Measurements from ENCODE around the gene ZNF75A. TPM values are rescaled to one million over a fixed set of nuclear protein-coding genes. Genes with fewer than 3 reads are reported as not detected.
"Not testable (repeated sequence)": the region's sequence is repeated elsewhere in the genome, so short reads cannot be mapped to it uniquely, and the experiment has no call there.

The ZNF75A gene
- 10 to 100 TPM; 43.0 to 43.8 TPM for total RNA-seq

DNA sequence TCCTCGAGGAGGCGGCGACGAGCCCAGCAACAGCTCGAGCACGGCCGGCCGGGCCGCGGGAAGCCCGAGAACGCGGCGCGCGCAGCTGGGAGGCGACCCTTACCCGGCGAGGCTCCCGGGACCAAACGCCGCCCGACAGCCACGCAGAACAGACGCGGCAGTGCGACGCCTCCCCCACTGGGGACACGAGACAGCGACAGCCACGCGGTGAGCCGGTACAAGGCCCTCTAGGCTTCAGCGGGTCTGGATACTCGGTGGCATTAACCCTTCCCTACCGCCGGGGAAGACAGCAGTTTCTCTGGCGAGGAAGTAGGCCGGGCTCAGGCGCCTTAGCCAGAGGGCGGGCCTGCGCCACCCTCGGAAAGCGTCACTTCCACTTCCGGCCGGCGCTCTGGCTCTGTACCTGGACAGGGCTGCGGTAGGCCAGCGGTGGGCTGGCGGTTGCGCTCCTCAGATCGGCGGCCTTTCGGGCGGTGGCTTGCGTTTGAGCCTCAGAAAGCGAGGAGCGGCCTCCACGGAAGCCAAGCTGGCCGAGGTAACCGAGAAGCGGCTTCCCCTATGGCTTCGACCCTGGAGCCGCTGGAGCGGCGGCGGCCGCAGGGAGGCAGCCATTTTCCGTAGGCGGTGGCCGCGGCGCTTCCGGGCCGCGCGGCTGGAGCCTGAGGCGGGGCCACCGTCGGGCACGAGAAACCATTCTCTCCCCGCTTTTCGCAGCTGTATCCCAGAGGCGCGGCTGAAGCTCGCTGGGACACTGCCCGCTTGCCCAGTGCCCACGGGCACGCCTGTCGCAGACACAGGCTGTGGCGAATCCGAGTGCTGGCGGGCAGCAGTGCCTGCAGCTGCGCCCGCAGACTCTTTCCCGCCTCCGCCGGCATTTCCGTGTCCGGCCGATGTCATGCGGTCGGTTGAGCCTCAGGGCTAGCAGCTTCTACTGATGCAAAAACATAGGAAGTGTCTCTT, at the start of gene ZNF75A, which contains the start of gene TIGD7:
Gene ZNF75A (plus strand): TSS at position 389 of the 960 bp plus-strand sequence. CDS start 2,932 bp downstream, outside the sequence.
Gene TIGD7 (minus strand): TSS at position 322 of the 960 bp plus-strand sequence. CDS start 4,816 bp downstream, outside the sequence.
- peaks cover 9 to 17% of the 10 kb centered on the region in 2 donors for H3K4me1 Mint-ChIP-seq (ENCODE audit: low read depth in 2 of 2)
- peak within 1 kb of the TSS; percentile 77 for H3K4me3 Mint-ChIP-seq
- peak within 1 kb of the TSS; percentile 63 to 76 for H3K27ac Mint-ChIP-seq
- DNase-seq (ENCODE audit: low spot score) (peak; percentile 91), ATAC-seq (peak; percentile 99)
- H3K9me3 Mint-ChIP-seq: peaks cover 14% of the 10 kb centered on the region
- no peaks in the 10 kb centered on the region for H3K27me3 Mint-ChIP-seq
- H3K36me3 Mint-ChIP-seq: peaks cover 42% of the 10 kb centered on the region

DNA sequence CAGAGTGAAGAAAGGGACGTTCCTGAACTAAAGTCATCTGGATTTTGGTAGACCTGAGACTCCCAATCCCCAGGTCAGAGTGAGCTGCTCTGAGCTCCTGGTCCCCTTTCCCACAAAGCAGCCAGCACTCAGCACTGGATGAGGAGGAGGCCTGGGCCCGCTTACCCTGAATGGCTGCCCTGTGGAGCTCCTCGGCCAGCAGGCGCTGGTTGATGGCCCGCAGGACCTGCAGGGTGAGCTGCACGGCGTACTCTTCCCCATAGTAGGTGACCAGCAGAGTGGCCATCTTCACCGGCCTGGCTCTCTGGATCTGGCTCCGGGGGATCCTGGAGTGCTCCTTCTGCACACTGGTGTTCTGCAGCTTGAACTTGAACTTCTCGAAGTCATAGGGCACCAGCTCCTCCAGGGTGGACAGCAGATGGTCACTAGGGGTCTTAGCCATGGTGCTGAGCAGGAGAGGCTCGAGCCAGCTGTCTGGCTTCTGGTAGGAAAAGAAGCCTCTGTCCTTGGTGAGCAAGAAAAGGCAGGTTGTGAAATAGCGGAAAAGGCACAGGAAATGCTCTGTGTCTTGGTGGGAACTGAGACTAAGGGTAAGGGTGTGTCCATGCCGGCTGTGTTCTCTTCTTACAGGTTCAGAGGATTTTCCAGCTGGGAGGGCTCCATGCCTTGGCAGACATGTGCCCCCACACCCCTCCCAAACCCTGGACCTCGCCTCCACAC, 49.0 kb upstream of the ZNF75A start, which contains the start of gene MEFV:
Gene MEFV (minus strand): TSS at position 488 of the 720 bp plus-strand sequence. CDS start 46 bp downstream, at position 442.
- no peaks in the 10 kb centered on the region for H3K9me3 Mint-ChIP-seq
- peaks cover 5 to 6% of the 10 kb centered on the region in 2 donors for H3K4me1 Mint-ChIP-seq (ENCODE audit: low read depth in 2 of 2)
- H3K4me3 Mint-ChIP-seq: no peak within 1 kb of the TSS
- no peak for ATAC-seq
- DNase-seq (ENCODE audit: low spot score): no peak
- no peak within 1 kb of the TSS for H3K27ac Mint-ChIP-seq
- H3K36me3 Mint-ChIP-seq: no peaks in the 10 kb centered on the region
- peaks cover 2 to 8% of the 10 kb centered on the region in 2 donors for H3K27me3 Mint-ChIP-seq

DNA sequence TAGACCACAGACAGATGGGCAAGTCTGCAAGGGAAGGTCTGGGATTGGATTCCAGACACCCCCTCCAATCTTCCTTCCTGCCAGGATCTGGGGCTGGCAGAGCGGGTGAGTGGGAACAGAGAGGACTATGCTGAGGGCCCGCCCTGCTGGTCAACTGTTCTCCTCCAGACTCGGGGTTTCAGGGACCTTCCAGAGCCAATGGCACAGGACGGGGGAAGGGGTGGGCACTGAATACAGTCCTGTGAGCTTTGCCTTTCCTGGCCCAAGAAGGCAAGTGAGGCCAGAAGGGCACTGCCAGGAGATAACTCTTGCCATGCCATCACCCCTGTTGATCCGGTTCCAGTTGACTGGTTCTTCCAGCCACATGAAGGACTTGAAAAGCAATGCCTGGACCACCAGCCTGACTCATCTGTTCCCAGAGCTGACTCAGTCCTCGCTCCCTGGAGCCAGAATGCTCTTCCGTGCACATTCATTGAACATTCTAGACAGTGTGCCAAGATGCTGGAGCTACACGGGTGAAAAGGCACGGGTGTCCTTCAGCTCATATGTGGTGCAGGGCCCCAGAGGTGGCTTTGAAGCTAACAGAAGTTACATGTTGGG, 48.3 kb upstream of the ZNF75A start:
- peaks cover 5 to 9% of the 10 kb centered on the region in 2 donors for H3K4me1 Mint-ChIP-seq (ENCODE audit: low read depth in 2 of 2)
- no peak overlapping the region for H3K27ac Mint-ChIP-seq
- ATAC-seq (no peak), DNase-seq (ENCODE audit: low spot score) (no peak)
- no peak overlapping the region for H3K4me3 Mint-ChIP-seq
- no peaks in the 10 kb centered on the region for H3K36me3 Mint-ChIP-seq
- no peaks in the 10 kb centered on the region for H3K9me3 Mint-ChIP-seq
- H3K27me3 Mint-ChIP-seq: peaks cover 2 to 7% of the 10 kb centered on the region in 2 donors

DNA sequence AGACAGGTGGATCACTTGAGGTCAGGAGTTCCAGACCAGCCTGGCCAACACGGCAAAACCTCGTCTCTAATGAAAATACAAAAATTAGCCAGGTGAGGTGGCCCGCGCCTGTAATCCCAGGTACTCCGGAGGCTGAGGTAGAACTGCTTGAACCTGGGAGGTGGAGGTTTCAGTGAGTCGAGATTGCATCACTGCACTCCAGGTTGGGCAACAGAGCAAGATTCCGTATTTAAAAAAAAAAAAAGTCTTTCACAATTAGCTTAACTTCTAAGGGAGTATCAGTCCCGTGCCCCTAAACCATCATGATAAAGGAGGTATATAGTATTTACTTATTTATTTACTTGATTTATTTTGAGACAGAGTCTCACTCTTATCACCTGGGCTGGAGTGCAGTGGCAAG, 45.5 kb upstream of the ZNF75A start:
- Mint-ChIP-seq H3K9me3 (no peaks in the 10 kb centered on the region), H3K4me1 (ENCODE audit: low read depth in 2 of 2) (peaks cover 15 to 27% of the 10 kb centered on the region in 2 donors), H3K27me3 (peaks cover 2 to 7% of the 10 kb centered on the region in 2 donors), H3K27ac (no peak overlapping the region), H3K36me3 (no peaks in the 10 kb centered on the region), H3K4me3 (no peak overlapping the region)
- ATAC-seq (no peak), DNase-seq (ENCODE audit: low spot score) (no peak)

DNA sequence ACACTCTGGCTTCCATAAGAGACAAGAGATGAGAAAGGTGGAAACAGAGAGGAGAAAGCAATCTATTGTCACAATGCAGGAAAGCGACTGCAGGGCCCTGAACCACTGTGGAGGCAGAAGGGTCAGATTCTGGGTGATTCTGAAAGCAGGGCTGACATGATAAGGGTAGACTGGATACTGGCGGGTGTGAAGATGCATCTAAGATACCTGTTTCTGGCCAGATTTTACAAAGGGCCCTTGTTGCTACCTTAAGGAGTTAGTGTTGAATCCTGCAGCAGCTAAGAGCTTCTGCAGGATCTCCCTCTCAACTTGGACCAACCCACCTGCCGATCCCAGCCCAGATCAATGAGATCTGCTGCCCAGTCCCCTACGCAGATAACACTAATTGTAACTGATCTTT, 42.8 kb upstream of the ZNF75A start:
- H3K4me1 Mint-ChIP-seq (ENCODE audit: low read depth in 2 of 2): peaks cover 20 to 33% of the 10 kb centered on the region in 2 donors
- no peaks in the 10 kb centered on the region for H3K36me3 Mint-ChIP-seq
- peaks cover 2 to 7% of the 10 kb centered on the region in 2 donors for H3K27me3 Mint-ChIP-seq
- DNase-seq (ENCODE audit: low spot score) (no peak), ATAC-seq (no peak)
- peak overlapping the region; percentile 93 for H3K4me3 Mint-ChIP-seq
- H3K9me3 Mint-ChIP-seq: no peaks in the 10 kb centered on the region
- peak overlapping the region; percentile 89 to 96 for H3K27ac Mint-ChIP-seq

DNA sequence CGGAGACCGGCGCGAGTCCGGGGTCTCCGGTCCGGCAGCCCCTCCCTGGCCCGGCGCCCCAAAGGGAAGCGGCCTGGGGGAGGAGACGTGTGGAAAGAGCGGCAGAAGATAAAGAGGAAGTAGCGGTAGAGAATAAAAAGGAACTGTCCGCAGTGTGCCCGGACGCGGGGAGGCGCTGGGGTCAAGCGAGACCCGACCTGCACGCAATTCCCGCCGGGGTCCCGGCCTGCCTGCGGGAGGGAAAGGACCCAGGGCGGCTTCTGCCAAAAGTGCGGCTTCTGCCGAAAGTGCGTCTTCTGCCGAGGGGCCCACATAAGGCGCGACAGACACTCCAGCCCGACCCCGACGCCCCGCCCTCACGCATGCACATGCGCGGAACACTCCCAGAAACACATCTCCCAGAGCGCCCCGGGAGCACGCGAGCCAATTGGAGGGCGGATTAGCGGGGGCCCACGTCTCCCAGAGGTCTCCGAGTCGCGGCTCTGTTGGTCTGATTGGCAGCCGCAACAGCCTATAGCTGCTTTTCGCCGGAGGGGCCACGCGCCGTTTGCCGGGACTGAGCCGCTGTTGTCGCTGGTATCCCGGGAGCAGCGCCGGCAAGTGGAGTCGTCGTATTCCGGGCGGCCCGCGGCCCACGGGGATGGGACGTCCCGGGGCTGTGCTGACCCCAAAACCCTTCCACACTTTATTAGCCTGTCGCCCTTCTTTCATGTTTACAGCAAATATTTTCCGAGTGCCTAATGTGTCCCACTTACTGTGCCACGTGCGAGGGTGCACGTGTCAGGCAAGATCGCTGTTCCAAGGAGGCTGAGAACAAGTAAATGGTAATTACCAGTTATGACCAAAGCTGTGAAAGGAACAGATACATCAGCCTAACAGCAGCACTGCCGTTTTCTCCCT, 40.9 kb upstream of the ZNF75A start:
- Mint-ChIP-seq H3K27ac (peak overlapping the region; percentile 89 to 96), H3K4me3 (peak overlapping the region; percentile 93), H3K9me3 (no peaks in the 10 kb centered on the region), H3K27me3 (no peaks in the 10 kb centered on the region), H3K36me3 (no peaks in the 10 kb centered on the region), H3K4me1 (ENCODE audit: low read depth in 2 of 2) (peaks cover 15 to 29% of the 10 kb centered on the region in 2 donors)
- DNase-seq (ENCODE audit: low spot score): peak; percentile 99
- ATAC-seq: peak; percentile 91 to 94

DNA sequence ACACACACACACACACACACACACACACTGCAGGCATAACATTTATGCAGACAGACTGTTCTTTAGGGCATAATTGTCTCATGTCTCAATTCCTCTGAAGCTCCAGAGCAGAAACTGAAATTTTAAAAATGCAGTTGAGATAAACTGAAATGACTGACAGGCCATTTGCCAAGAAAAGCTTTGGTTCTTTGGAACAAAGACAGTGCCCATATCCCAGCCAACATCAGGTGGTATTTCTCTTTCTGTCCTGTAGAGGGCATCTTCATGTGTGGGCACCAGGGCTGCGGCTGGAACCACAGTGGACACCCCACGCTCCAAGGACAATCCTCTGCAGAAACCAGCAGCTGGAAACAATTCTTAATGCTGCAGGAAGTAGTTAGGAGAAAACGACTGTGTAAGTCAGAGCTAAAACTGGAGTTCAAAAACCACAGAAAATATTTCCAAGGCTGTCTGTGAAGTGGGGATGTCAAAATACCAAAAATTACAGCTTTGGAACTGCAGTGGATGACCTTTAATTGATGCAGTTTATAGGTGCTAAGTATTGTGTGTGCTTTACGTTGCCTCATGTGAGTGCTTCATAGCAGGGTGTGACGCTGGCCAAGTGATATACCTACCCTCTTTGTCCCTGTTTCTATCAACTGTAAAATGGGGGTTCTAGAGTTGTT, 38.3 kb upstream of the ZNF75A start:
- no peaks in the 10 kb centered on the region for H3K27me3 Mint-ChIP-seq

DNA sequence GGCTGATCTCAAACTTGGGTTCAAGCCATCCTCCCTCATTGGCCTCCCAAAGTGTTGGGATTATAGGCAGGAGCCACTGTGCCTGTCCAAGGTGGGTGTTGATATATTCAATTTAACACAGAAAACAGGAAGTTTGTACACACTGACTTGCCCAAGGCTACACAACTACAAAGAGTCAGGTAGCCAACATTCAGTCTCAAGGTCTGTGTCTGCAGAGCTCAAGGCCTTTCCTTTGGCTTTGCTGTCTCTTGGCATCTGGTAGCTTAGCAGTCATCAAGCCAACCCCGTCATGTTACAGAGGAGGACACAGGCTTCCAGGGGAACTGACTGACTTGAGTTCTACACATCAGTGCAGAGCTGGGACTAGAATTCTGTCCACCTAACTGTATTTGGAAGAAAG, 37.0 kb upstream of the ZNF75A start:
- H3K4me3 Mint-ChIP-seq: no peak overlapping the region

More for the DNA sequence above, 38.3 kb upstream of the ZNF75A start:
- Mint-ChIP-seq H3K9me3 (no peaks in the 10 kb centered on the region), H3K4me3 (no peak overlapping the region), H3K4me1 (ENCODE audit: low read depth in 2 of 2) (peaks cover 15 to 24% of the 10 kb centered on the region in 2 donors), H3K36me3 (no peaks in the 10 kb centered on the region), H3K27ac (no peak overlapping the region)
- ATAC-seq (no peak), DNase-seq (ENCODE audit: low spot score) (no peak)

DNA sequence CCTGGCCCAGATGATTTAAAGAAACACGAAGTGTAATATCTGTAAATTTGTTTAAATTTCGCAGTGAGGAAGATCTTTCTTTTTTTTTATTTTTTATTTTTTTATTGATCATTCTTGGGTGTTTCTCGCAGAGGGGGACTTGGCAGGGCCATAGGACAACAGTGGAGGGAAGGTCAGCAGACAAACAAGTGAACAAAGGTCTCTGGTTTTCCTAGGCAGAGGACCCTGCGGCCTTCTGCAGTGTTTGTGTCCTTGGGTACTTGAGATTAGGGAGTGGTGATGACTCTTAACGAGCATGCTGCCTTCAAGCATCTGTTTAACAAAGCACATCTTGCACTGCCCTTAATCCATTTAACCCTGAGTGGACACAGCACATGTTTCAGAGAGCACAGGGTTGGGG, 34.6 kb upstream of the ZNF75A start:
- H3K4me1 Mint-ChIP-seq (ENCODE audit: low read depth in 2 of 2); H3K27me3 Mint-ChIP-seq; H3K36me3 Mint-ChIP-seq; ATAC-seq; H3K4me3 Mint-ChIP-seq; H3K27ac Mint-ChIP-seq; DNase-seq (ENCODE audit: low spot score); H3K9me3 Mint-ChIP-seq: not testable (repeated sequence)

More for the DNA sequence above, 37.0 kb upstream of the ZNF75A start:
- H3K4me1 Mint-ChIP-seq (ENCODE audit: low read depth in 2 of 2): peaks cover 12 to 13% of the 10 kb centered on the region in 2 donors
- H3K27me3 Mint-ChIP-seq: no peaks in the 10 kb centered on the region
- DNase-seq (ENCODE audit: low spot score): no peak
- H3K9me3 Mint-ChIP-seq: no peaks in the 10 kb centered on the region
- no peaks in the 10 kb centered on the region for H3K36me3 Mint-ChIP-seq
- no peak for ATAC-seq
- H3K27ac Mint-ChIP-seq: no peak overlapping the region

DNA sequence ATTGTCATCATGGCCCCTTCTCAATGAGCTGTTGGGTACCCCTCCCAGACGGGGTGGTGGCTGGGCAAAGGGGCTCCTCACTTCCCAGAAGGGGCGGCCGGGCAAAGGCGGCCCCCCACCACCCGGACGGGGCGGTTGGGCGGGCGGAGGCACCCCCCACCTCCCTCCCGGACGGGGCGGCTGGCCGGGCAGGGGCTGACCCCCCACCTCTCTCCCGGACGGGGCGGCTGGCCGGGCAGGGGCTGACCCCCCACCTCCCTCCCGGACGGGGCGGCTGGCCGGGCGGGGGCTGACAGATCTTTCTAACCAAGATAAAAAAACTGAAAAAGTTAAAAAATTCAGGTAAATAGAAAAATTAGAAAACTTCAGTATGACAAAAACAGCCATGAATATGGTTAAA, 34.0 kb upstream of the ZNF75A start:
- not testable (repeated sequence) for H3K4me3 Mint-ChIP-seq; H3K27me3 Mint-ChIP-seq; H3K27ac Mint-ChIP-seq; H3K4me1 Mint-ChIP-seq (ENCODE audit: low read depth in 2 of 2); H3K9me3 Mint-ChIP-seq; ATAC-seq; DNase-seq (ENCODE audit: low spot score); H3K36me3 Mint-ChIP-seq

DNA sequence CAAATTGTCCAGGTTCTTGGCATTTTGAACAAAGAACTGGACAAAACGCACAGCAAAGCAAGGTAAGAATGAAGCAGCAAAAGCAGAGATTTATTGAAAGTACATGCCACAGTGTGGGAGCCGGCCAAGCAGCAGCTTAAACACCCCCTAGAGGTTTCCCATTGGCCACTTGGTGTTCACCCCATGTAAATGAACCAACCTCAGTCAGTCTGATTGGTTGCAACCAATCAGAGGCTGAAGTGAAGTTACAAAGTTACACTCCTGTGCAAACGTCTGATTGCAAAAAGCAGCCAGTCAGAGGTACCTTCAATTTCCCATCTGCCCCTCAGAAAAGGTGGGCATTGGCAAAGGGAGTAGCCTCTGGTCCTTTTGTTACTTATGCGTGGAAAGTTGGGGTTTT, 30.8 kb upstream of the ZNF75A start:
- no peak overlapping the region for H3K27ac Mint-ChIP-seq
- H3K27me3 Mint-ChIP-seq: no peaks in the 10 kb centered on the region
- peaks cover 0 to 3% of the 10 kb centered on the region in 2 donors for H3K4me1 Mint-ChIP-seq (ENCODE audit: low read depth in 2 of 2)
- DNase-seq (ENCODE audit: low spot score) (no peak), ATAC-seq (no peak)
- no peaks in the 10 kb centered on the region for H3K9me3 Mint-ChIP-seq
- no peak overlapping the region for H3K4me3 Mint-ChIP-seq
- no peaks in the 10 kb centered on the region for H3K36me3 Mint-ChIP-seq

DNA sequence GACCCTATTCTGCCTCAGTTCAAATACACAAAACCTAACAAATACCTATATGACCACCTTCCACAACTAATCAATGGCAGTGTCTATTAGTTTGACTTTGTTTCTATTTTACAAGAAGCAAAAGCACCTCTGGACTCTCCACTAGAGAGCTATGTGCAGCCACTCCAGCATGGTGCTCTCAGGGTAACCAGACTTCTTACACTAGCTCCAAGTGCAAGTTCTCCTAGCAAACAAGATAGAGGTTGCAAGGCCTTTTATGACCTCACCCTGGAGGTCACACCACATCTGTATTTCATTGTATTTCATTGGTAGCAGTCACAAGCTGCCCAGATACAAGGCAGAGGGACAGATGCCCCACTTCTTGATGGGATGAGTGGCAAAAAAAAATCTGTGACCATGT, 30.4 kb upstream of the ZNF75A start:
- no peak overlapping the region for H3K4me3 Mint-ChIP-seq
- no peaks in the 10 kb centered on the region for H3K27me3 Mint-ChIP-seq
- no peaks in the 10 kb centered on the region for H3K9me3 Mint-ChIP-seq
- H3K4me1 Mint-ChIP-seq (ENCODE audit: low read depth in 2 of 2): peaks cover 0 to 3% of the 10 kb centered on the region in 2 donors
- H3K27ac Mint-ChIP-seq: no peak overlapping the region
- ATAC-seq (no peak), DNase-seq (ENCODE audit: low spot score) (no peak)
- no peaks in the 10 kb centered on the region for H3K36me3 Mint-ChIP-seq
